Suppressor macrophage (primary cell): Measurements from ENCODE around the gene C1orf35.

Experiments
- DNase-seq, 4 experiments: peaks; one replicate each; pipeline ENCODE4 v3.0.0-alpha.2; 2020 to 2022

Gene C1orf35

DNA sequence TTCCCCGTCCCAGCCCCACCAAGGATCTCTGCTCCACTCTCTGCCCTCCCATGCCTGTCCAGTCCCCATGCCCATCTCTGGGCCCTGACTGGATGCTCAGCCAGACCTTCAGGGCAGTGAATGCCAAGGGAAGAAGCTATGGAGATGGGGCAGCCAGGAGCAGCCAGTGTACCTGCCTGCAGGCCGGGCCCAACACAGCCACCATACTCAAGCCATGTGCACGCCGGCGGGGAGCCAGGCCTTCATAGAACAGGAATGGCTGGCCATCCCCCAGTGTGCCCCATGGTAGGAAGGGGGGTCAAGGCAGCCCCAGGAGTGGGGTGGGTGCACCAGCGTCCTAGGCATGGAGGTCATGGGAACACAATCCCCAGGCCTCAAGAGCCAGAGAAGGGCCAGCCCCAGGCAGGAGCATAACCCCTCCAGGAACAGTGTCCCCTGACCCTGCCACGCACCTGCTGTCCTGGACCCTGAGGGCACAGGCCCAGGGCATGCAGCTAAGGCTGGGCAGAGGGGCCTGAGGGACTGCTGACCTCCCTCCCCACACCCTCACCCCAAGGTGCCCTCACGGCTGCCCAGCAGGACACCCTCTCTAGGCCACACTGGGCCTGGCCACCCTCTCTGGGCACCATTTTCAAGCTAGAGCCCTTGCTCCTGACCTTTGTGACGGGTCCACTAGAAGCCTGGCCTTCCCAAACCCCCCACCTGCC is 40.9 kb downstream of the C1orf35 start:
- no peak for DNase-seq

DNA sequence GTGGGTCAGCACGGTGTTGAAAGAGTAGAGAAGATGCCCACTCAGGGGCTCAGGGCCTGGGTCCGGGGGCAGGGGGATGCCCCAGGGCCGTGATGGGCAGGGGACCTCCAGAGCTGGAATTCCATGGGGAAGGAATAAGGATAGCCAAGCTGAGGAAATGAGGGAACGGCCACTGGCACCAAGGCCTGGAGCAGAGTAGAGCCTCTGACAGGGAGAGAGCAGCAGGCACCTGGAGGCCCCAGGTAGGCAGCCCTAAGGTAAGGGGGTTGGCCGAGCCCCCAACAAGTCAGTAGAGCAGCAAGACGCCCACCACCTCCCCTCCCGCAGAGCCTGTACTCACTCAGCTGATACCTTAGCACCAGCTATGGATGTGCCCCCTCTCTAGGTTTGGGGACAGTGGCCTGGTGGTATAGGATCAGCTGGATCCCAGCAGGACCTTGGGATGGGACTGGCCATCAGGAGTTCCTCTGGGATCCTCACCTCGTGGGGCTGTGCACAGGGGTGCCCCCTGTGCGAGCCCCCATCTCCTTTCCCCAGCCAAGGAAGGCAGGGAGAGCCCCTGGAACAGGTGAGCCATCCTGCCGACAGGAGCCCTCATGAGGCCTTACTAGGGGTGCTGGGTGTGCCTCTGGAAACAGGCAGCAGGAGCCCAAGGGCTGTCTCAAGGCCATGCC is 41.6 kb downstream of the C1orf35 start:
- no peak for DNase-seq

GRCh38 chr1:228060458-228061190 is 42.5 kb downstream of the C1orf35 start:
- DNase-seq, result no peak

DNA sequence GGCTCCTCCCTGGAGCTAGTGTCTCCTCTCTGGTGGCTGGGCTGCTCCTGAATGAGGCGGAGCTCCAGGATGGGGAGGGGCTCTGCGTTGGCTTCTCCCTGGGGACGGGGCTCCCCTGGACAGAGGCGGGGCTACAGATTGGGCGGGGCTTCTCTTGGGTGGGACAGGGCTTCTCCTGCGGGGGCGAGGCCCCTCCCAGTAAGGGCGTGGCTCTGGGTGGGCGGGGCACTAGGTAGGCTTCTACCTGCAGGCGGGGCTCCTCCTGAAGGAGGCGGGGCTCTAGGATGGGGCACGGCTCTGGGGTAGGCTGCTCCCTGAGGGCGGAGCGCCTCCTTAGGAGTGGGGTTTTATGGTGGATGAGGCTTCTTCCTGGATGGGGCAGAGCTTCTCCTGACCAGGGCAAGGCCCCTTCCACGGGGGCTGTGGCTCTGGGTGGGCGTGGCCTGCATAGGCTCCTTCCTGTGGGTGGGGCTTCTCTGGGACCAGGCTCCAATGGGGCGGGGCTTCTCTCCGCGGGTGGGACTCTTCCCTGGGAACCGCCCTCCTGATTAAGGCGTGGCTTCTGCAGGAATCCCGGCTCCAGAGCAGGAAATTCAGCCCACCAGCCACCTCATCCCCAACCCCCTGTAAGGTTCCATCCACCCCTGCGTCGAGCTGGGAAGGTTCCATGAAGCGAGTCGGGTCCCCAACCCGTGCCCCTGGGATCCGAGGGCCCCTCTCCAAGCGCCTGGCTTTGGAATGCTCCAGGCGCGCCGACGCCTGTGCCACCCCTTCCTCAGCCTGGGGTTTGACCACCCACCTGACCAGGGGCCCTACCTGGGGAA is 43.3 kb downstream of the C1orf35 start:
- peak; percentile 18 to 60 (median 46) for DNase-seq

- DNase-seq, result peak in 1 of 4 experiments; percentile 8
These were observed 44.0 kb downstream of the C1orf35 start for GRCh38 chr1:228058949-228059633.

GRCh38 chr1:228058172-228058948 is 44.8 kb downstream of the C1orf35 start:
- DNase-seq, result no peak
